Peyer's patch (tissue), 4 donors: Measurements from ENCODE around the gene ARHGAP12.

Experiments
- CTCF ChIP-seq, 6 experiments: fragments of 450-650 bp in 4 of 6; fragments of 200-600 bp in 2 of 6; sonication (generic) in 1 of 6; IDR thresholded peaks; one replicate each; pipeline ENCODE4 v1.5.1; 2017 to 2019; ENCODE audit warnings: antibody characterized with exemption in 6 of 6, mild to moderate bottlenecking in 3 of 6, moderate library complexity in 1 of 6
- POLR2A ChIP-seq, 2 donors: fragments of 450-650 bp; IDR thresholded peaks; one replicate each; pipeline ENCODE4 v1.5.1; 2017; ENCODE audit warnings: antibody characterized with exemption in 2 of 2, mild to moderate bottlenecking in 2 of 2, moderate library complexity in 2 of 2

GRCh38 chr10:31780717-31781116 is 147.9 kb downstream of the ARHGAP12 start:
- TF ChIP-seq CTCF (IDR thresholded peaks at IDR 0.05), result no peak
- no peak for TF ChIP-seq POLR2A (IDR thresholded peaks at IDR 0.05)
